Stomach (tissue), 9 donors: ENCODE data around the gene NR3C1. TPM values are rescaled to one million over a fixed set of nuclear protein-coding genes. Genes with fewer than 3 reads are reported as not detected.
"Not testable (repeated sequence)": the region's sequence is repeated elsewhere in the genome, so short reads cannot be mapped to it uniquely, and the experiment has no call there.

ENCODE experiments used
- DNase-seq, 2 donors: peaks; one replicate each; pipeline versions ENCODE4 v3.0.0 to v3.0.0-alpha.2; 2013 to 2019
- H3K27ac ChIP-seq, 5 donors: fragments of 200-600 bp in 4 of 5; sonication (generic) in 4 of 5; one replicate each; pipeline ENCODE4 v1.5.1; 2013 to 2019; ENCODE audit warnings: mild to moderate bottlenecking in 1 of 5, moderate library complexity in 1 of 5
- H3K27me3 ChIP-seq, 3 donors: fragments of 200-600 bp; sonication (generic); one replicate each; pipeline ENCODE4 v1.5.1; 2017 to 2019; ENCODE audit warnings: mixed run types in 1 of 3
- H3K36me3 ChIP-seq, 4 donors: fragments of 200-600 bp; sonication (generic); 1 replicate in 3 of 4; 2 replicates in 1 of 4; pipeline ENCODE4 v1.5.1; 2016 to 2019
- H3K4me1 ChIP-seq, 4 donors: fragments of 200-600 bp; sonication (generic); one replicate each; pipeline ENCODE4 v1.5.1; 2016 to 2019
- H3K4me3 ChIP-seq, 4 donors: fragments of 200-600 bp; sonication (generic) in 3 of 4; one replicate each; pipeline ENCODE4 v1.5.1; 2016 to 2019; ENCODE audit warnings: mild to moderate bottlenecking in 1 of 4
- H3K9me3 ChIP-seq, 4 donors: fragments of 200-600 bp; sonication (generic); one replicate each; pipeline ENCODE4 v1.5.1; 2016 to 2019
- CTCF ChIP-seq, 7 experiments: fragments of 450-650 bp in 4 of 7; fragments of 200-600 bp in 3 of 7; sonication (generic) in 3 of 7; IDR thresholded peaks; one replicate each; pipeline ENCODE4 v1.5.1; 2016 to 2019; ENCODE audit warnings: antibody characterized with exemption in 7 of 7, control low read depth in 2 of 7, mild to moderate bottlenecking in 1 of 7
- EP300 ChIP-seq: sonication (generic); formaldehyde crosslinking; IDR thresholded peaks from one replicate; pipeline ENCODE4 v1.6.1; 2017; ENCODE audit warnings: antibody characterized with exemption
- POLR2A ChIP-seq, 4 donors: fragments of 450-650 bp; IDR thresholded peaks; one replicate each; pipeline ENCODE4 v1.6.1; 2016; ENCODE audit warnings: antibody characterized with exemption in 4 of 4, control low read depth in 2 of 4, mild to moderate bottlenecking in 1 of 4, moderate library complexity in 1 of 4
- POLR2AphosphoS5 ChIP-seq, 3 donors: sonication (generic); formaldehyde crosslinking; IDR thresholded peaks; one replicate each; pipeline ENCODE4 v1.6.1; 2016; ENCODE audit warnings: antibody characterized with exemption in 3 of 3
- WGBS, 5 donors: extraction: QIAGEN DNeasy Blood & Tissue Kit in 3 of 5; methylation state at CpG; one replicate each; pipeline versions ENCODE4 v1.1.5 to v1.1.7; 2013 to 2018; 5-methylcytosine and 5-hydroxymethylcytosine counted together
- intact Hi-C: fragments of 100-400 bp; cut with DNase I; formaldehyde crosslinking; loops from one replicate; pipeline ENCODE4 v1.15.1; 2023; ENCODE audit warnings: low total_unique reads
- polyA plus RNA-seq, 3 donors: library from polyadenylated mRNA; stranded (reverse); fragments of 200-250 nt; gene quantifications; one replicate each; pipeline ENCODE4 v1.2.3, GENCODE V29; 2013
- total RNA-seq, 5 donors: library from RNA; depleted of rRNA; stranded (reverse); fragments of >200 nt; gene quantifications; one replicate each; pipeline versions ENCODE4 v1.1.0 to v1.2.3, GENCODE V29; 2014 to 2016
- donor health status: healthy with polysubstance abuse.
- donor health status: Bipolar disorder and iron deficiency.
- donor health status: healthy.

The NR3C1 gene
- total and polyA plus RNA-seq, 8 donors = 6.4 to 82.8 (median 15.8) TPM

DNA sequence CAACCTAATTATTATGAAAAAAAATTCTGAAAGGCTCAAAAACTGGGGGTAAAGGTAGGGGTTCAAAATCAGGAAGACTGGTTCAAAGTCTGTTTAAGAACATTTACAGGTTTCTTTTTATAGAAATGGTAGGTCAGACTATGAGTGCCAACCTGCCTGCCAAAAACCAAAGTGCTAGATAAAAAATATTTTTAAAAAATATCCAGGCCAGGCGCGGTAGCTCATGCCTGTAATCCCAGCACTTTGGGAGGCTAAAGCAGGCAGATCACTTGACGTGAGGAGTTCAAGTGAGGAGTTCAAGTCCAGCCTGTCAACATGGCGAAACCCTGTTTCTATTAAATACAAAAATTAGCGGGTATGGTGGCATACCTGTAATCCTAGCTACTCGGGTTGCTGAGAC, 67.0 kb downstream of the NR3C1 start:
- peak overlapping the region in 1 of 5 donors; percentile 25 for H3K27ac ChIP-seq
- no peaks in the 10 kb centered on the region for H3K27me3 ChIP-seq
- no peaks in the 10 kb centered on the region for H3K36me3 ChIP-seq
- no peak for TF ChIP-seq POLR2A (IDR thresholded peaks at IDR 0.05)
- no peak for TF ChIP-seq EP300
- TF ChIP-seq POLR2AphosphoS5 (IDR thresholded peaks at IDR 0.05) = no peak
- TF ChIP-seq CTCF (IDR thresholded peaks at IDR 0.05) = no peak
- no peaks in the 10 kb centered on the region for H3K9me3 ChIP-seq
- DNase-seq = no peak
- intact Hi-C loops = no loop called here
- H3K4me1 ChIP-seq = peaks cover 0 to 41% (median 19%) of the 10 kb centered on the region in 4 donors
- 70 to 94% (median 90%) methylated on average over 6 of the region's 6 CpGs for WGBS, 5 donors
- no peak overlapping the region for H3K4me3 ChIP-seq

GRCh38 chr5:143334903-143335302, 68.6 kb downstream of the NR3C1 start:
- no peaks in the 10 kb centered on the region for H3K9me3 ChIP-seq
- H3K4me3 ChIP-seq = no peak overlapping the region
- H3K4me1 ChIP-seq = peaks cover 0 to 33% (median 16%) of the 10 kb centered on the region in 4 donors
- DNase-seq = no peak
- intact Hi-C loops = no loop called here
- WGBS, 5 donors = 86 to 97% (median 92%) methylated on average over 3 of the region's 3 CpGs
- H3K36me3 ChIP-seq = no peaks in the 10 kb centered on the region
- TF ChIP-seq POLR2A (IDR thresholded peaks at IDR 0.05) = no peak
- TF ChIP-seq CTCF (IDR thresholded peaks at IDR 0.05) = no peak
- TF ChIP-seq EP300 = no peak
- no peak for TF ChIP-seq POLR2AphosphoS5 (IDR thresholded peaks at IDR 0.05)
- no peak overlapping the region for H3K27ac ChIP-seq
- no peaks in the 10 kb centered on the region for H3K27me3 ChIP-seq

- H3K27me3 ChIP-seq, H3K36me3 ChIP-seq, H3K27ac ChIP-seq, intact Hi-C loops, H3K9me3 ChIP-seq, H3K4me3 ChIP-seq, DNase-seq: not testable (repeated sequence)
- H3K4me1 ChIP-seq = peaks cover 0 to 32% (median 15%) of the 10 kb centered on the region in 4 donors
- WGBS, 5 donors = 80 to 88% (median 83%) methylated on average over 3 of the region's 3 CpGs
Observed at GRCh38 chr5:143334380-143334779, 69.1 kb downstream of the NR3C1 start.

- peaks cover 0 to 28% (median 10%) of the 10 kb centered on the region in 4 donors for H3K4me1 ChIP-seq
- intact Hi-C loops = no loop called here
- no peak overlapping the region for H3K27ac ChIP-seq
- TF ChIP-seq POLR2A (IDR thresholded peaks at IDR 0.05) (no peak), EP300 (no peak), POLR2AphosphoS5 (IDR thresholded peaks at IDR 0.05) (no peak), CTCF (IDR thresholded peaks at IDR 0.05) (no peak)
- 73 to 100% (median 84%) methylated on average over 1 of the region's 1 CpG for WGBS, 5 donors
- H3K9me3 ChIP-seq = peaks cover 0 to 5% (median 0%) of the 10 kb centered on the region in 4 donors
- DNase-seq = no peak
- H3K36me3 ChIP-seq = no peaks in the 10 kb centered on the region
- H3K27me3 ChIP-seq = no peaks in the 10 kb centered on the region
- no peak overlapping the region for H3K4me3 ChIP-seq
Observed at GRCh38 chr5:143331956-143332355, 71.5 kb downstream of the NR3C1 start.

DNA sequence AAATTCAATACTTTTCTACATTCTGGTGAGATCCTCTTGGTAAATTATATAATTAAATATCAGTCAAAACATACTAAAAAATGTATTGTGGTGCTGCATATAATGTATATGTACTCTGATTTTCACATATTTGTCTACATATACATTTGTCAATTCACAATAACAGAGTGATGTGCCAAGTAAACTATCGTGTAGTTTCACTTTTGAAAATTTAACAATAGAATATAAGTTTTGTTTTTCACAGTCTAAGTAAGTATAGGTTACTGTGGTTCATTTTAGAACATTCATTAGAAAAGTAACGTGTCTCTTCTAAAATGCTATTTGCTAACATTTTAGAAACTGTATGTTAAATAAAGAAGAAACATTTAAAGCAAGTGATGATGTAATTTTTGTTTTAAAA, 73.6 kb downstream of the NR3C1 start:
- H3K27me3 ChIP-seq = no peaks in the 10 kb centered on the region
- intact Hi-C loops = no loop called here
- DNase-seq = no peak
- H3K4me1 ChIP-seq = peaks cover 0 to 34% (median 4%) of the 10 kb centered on the region in 4 donors
- no peaks in the 10 kb centered on the region for H3K36me3 ChIP-seq
- peaks cover 0 to 5% (median 0%) of the 10 kb centered on the region in 4 donors for H3K9me3 ChIP-seq
- H3K4me3 ChIP-seq = no peak overlapping the region
- H3K27ac ChIP-seq = no peak overlapping the region
- 61 to 71% (median 67%) methylated on average over 2 of the region's 2 CpGs for WGBS, 5 donors
- TF ChIP-seq POLR2AphosphoS5 (IDR thresholded peaks at IDR 0.05) (no peak), CTCF (IDR thresholded peaks at IDR 0.05) (no peak), POLR2A (IDR thresholded peaks at IDR 0.05) (no peak), EP300 (no peak)
